G401 (cell line): ENCODE measurements around the gene CEBPG. TPM values are rescaled to one million over a fixed set of nuclear protein-coding genes. Genes with fewer than 3 reads are reported as not detected.

Source experiments
- DNase-seq: peaks from one replicate; pipeline ENCODE4 v3.0.0-alpha.2; 2015; ENCODE audit warnings: low spot score
- in situ Hi-C: cut with HindIII; loops from 2 replicates; pipeline ENCODE4 v1.10.0; 2016; ENCODE audit warnings: low sequenced_read_pairs, mixed read lengths
- total RNA-seq: library from RNA; depleted of rRNA; stranded (reverse); fragments of >200 nt; shearing (Covaris generic); gene quantifications from 2 replicates; pipeline ENCODE4 v1.2.3, GENCODE V29; 2014; rRNA removed

The CEBPG gene
- total RNA-seq, 1 experiment from 2014 or later, result 22.1 TPM

- peak; percentile 51 for DNase-seq
- in situ Hi-C loops, result no loop called here
Observed at GRCh38 chr19:33429891-33430673, 56.6 kb downstream of the CEBPG start.

GRCh38 chr19:33430674-33431277 is 57.3 kb downstream of the CEBPG start:
- in situ Hi-C loops, result no loop called here
- DNase-seq, result peak; percentile 81

GRCh38 chr19:33432015-33432414 is 58.5 kb downstream of the CEBPG start:
- in situ Hi-C loops, result no loop called here
- DNase-seq, result no peak

Other genes with a start within 250 kb of the CEBPG start
- not detected in 2 replicates for gene WDR88, start 241.6 kb upstream of the CEBPG start, total RNA-seq
- gene LRP3, start 179.4 kb upstream of the CEBPG start, total RNA-seq, result 66.4 and 81.7 TPM in 2 replicates
- not detected in 2 replicates for gene SLC7A10, start 147.9 kb upstream of the CEBPG start, total RNA-seq
- 9.8 and 10.9 TPM in 2 replicates for gene CEBPA, start 71.2 kb upstream of the CEBPG start, total RNA-seq
- gene PEPD, start 148.1 kb downstream of the CEBPG start, total RNA-seq, result 180 and 216 TPM in 2 replicates
- gene CHST8, start 248.2 kb downstream of the CEBPG start, total RNA-seq, result not detected in 2 replicates